ENCODE measurements around the gene PLA2G10. TPM values are rescaled to one million over a fixed set of nuclear protein-coding genes. Genes with fewer than 3 reads are reported as not detected.

PLA2G10 gene
- total and polyA plus RNA-seq, 2 of the 13 experiments (the other 11 are each of a cell fraction or from before 2014, with no cell fraction given): not detected

GRCh38 chr16:14629919-14630619, 64.0 kb downstream of the PLA2G10 start, which contains the start of gene PARN (continued):
- TF ChIP-seq SKI (IDR thresholded peaks at IDR 0.05; ENCODE audit: partially characterized antibody) (peak; percentile 64), ZNF33B (CRISPR knock-in tag; IDR thresholded peaks at IDR 0.05) (peak; percentile 92; the same call in 1 of the 2 replicates), ZNF720 (CRISPR knock-in tag; IDR thresholded peaks at IDR 0.05) (no peak), GPN1 (CRISPR knock-in tag; IDR thresholded peaks at IDR 0.05; ENCODE audit: borderline replicate concordance) (no peak), ZNF576 (CRISPR knock-in tag; IDR thresholded peaks at IDR 0.05) (peak; percentile 83; the same call in 1 of the 2 replicates), ZNF350 (CRISPR knock-in tag; IDR thresholded peaks at IDR 0.05; ENCODE audit: borderline replicate concordance, low read depth) (peak; percentile 92), ZNF749 (CRISPR knock-in tag; IDR thresholded peaks at IDR 0.05; ENCODE audit: borderline replicate concordance) (peak; percentile 98), PHF21A (CRISPR knock-in tag; IDR thresholded peaks at IDR 0.05) (0 out of 2 replicates have a peak, but pooled peaks have one; percentile 69), ZSCAN9 (CRISPR knock-in tag; IDR thresholded peaks at IDR 0.05; ENCODE audit: borderline replicate concordance) (peak; percentile 61), ZNF224 (CRISPR knock-in tag; IDR thresholded peaks at IDR 0.05) (no peak; the same call in 1 of the 2 replicates), PHF5A (CRISPR knock-in tag; IDR thresholded peaks at IDR 0.05; ENCODE audit: low read depth, unreplicated experiment) (peak; percentile 47), ZNF513 (CRISPR knock-in tag; conservative IDR thresholded peaks at IDR 0.05) (0 out of 2 replicates have a peak, but pooled peaks have one; percentile 89)
- TF ChIP-seq, protein P1, sequence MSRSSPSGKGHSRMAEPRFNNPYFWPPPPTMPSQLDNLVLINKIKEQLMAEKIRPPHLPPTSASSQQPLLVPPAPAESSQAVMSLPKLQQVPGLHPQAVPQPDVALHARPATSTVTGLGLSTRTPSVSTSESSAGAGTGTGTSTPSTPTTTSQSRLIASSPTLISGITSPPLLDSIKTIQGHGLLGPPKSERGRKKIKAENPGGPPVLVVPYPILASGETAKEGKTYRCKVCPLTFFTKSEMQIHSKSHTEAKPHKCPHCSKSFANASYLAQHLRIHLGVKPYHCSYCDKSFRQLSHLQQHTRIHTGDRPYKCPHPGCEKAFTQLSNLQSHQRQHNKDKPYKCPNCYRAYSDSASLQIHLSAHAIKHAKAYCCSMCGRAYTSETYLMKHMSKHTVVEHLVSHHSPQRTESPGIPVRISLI (CRISPR knock-in tag; IDR thresholded peaks at IDR 0.05; ENCODE audit: borderline replicate concordance): peak; percentile 82; the same call in 1 of the 2 replicates
- TF ChIP-seq, protein P2, sequence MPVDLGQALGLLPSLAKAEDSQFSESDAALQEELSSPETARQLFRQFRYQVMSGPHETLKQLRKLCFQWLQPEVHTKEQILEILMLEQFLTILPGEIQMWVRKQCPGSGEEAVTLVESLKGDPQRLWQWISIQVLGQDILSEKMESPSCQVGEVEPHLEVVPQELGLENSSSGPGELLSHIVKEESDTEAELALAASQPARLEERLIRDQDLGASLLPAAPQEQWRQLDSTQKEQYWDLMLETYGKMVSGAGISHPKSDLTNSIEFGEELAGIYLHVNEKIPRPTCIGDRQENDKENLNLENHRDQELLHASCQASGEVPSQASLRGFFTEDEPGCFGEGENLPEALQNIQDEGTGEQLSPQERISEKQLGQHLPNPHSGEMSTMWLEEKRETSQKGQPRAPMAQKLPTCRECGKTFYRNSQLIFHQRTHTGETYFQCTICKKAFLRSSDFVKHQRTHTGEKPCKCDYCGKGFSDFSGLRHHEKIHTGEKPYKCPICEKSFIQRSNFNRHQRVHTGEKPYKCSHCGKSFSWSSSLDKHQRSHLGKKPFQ (CRISPR knock-in tag; IDR thresholded peaks at IDR 0.05; ENCODE audit: insufficient replicate concordance): peak; percentile 88
- TF ChIP-seq, protein P3, sequence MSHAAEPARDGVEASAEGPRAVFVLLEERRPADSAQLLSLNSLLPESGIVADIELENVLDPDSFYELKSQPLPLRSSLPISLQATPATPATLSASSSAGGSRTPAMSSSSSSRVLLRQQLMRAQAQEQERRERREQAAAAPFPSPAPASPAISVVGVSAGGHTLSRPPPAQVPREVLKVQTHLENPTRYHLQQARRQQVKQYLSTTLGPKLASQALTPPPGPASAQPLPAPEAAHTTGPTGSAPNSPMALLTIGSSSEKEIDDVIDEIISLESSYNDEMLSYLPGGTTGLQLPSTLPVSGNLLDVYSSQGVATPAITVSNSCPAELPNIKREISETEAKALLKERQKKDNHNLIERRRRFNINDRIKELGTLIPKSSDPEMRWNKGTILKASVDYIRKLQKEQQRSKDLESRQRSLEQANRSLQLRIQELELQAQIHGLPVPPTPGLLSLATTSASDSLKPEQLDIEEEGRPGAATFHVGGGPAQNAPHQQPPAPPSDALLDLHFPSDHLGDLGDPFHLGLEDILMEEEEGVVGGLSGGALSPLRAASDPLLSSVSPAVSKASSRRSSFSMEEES (CRISPR knock-in tag; IDR thresholded peaks at IDR 0.05): no peak; the same call in 1 of the 2 replicates
- TF ChIP-seq, protein P4, sequence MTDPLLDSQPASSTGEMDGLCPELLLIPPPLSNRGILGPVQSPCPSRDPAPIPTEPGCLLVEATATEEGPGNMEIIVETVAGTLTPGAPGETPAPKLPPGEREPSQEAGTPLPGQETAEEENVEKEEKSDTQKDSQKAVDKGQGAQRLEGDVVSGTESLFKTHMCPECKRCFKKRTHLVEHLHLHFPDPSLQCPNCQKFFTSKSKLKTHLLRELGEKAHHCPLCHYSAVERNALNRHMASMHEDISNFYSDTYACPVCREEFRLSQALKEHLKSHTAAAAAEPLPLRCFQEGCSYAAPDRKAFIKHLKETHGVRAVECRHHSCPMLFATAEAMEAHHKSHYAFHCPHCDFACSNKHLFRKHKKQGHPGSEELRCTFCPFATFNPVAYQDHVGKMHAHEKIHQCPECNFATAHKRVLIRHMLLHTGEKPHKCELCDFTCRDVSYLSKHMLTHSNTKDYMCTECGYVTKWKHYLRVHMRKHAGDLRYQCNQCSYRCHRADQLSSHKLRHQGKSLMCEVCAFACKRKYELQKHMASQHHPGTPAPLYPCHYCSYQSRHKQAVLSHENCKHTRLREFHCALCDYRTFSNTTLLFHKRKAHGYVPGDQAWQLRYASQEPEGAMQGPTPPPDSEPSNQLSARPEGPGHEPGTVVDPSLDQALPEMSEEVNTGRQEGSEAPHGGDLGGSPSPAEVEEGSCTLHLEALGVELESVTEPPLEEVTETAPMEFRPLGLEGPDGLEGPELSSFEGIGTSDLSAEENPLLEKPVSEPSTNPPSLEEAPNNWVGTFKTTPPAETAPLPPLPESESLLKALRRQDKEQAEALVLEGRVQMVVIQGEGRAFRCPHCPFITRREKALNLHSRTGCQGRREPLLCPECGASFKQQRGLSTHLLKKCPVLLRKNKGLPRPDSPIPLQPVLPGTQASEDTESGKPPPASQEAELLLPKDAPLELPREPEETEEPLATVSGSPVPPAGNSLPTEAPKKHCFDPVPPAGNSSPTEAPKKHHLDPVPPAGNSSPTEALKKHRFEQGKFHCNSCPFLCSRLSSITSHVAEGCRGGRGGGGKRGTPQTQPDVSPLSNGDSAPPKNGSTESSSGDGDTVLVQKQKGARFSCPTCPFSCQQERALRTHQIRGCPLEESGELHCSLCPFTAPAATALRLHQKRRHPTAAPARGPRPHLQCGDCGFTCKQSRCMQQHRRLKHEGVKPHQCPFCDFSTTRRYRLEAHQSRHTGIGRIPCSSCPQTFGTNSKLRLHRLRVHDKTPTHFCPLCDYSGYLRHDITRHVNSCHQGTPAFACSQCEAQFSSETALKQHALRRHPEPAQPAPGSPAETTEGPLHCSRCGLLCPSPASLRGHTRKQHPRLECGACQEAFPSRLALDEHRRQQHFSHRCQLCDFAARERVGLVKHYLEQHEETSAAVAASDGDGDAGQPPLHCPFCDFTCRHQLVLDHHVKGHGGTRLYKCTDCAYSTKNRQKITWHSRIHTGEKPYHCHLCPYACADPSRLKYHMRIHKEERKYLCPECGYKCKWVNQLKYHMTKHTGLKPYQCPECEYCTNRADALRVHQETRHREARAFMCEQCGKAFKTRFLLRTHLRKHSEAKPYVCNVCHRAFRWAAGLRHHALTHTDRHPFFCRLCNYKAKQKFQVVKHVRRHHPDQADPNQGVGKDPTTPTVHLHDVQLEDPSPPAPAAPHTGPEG (CRISPR knock-in tag; IDR thresholded peaks at IDR 0.05): peak; percentile 89

All from HepG2 (cell line).